ENCODE measurements around the gene CAND2. TPM values are rescaled to one million over a fixed set of nuclear protein-coding genes. Genes with fewer than 3 reads are reported as not detected.
"Not testable (repeated sequence)": the region's sequence is repeated elsewhere in the genome, so short reads cannot be mapped to it uniquely, and the experiment has no call there.

CAND2 gene
- total RNA-seq, 1 donor from 2014 or later: 16.8 TPM

GRCh38 chr3:12875857-12876836 lies 79.7 kb downstream of the CAND2 start:
- intact Hi-C loops (cut with DNase I): no loop called here
- peak; percentile 82 for ATAC-seq
- DNase-seq (ENCODE audit: low spot score): no peak

DNA sequence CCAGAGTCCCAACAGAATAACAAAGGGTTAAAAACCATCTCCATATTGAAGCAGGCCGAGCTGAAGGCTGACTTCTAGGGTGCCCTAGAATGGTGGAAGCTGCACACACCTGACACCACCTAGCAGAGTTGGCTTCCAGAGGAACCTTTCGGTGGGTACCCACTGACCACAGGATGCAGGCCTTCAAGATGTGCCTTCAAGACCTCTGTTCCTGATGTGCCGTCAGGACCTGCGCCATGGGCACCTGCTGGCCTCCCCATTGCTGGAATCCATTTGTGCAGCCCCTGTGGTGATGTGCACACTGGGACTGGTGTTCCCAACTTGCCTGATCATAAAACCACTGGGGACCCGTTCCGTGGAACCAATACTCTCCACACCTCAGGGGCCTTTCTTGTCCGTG lies 80.6 kb downstream of the CAND2 start:
- DNase-seq (ENCODE audit: low spot score): no peak
- intact Hi-C loops (cut with DNase I): no loop called here
- no peak for ATAC-seq

DNA sequence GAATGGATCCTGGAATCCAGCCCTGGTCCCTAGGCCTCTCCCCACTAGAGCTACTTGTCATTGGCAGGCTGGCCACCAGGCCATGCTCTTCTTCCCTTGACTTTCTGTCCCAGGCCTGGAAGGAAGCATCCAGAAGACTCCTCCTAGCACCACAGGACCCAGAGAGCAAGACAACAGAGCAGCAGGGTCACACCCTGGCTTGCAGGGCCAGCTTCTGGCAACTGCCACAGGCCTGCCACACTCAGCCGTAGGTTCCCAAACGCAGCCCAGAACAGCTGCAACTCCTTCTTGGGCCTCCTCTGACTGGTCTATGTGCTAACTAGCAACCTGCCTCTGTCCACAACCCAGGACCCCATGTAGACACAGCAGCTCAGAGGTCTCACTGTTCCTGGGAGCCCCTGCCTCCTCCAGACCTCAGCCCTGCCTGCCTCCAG lies 81.7 kb downstream of the CAND2 start:
- intact Hi-C loops (cut with DNase I): no loop called here
- no peak for DNase-seq (ENCODE audit: low spot score)
- ATAC-seq: no peak

DNA sequence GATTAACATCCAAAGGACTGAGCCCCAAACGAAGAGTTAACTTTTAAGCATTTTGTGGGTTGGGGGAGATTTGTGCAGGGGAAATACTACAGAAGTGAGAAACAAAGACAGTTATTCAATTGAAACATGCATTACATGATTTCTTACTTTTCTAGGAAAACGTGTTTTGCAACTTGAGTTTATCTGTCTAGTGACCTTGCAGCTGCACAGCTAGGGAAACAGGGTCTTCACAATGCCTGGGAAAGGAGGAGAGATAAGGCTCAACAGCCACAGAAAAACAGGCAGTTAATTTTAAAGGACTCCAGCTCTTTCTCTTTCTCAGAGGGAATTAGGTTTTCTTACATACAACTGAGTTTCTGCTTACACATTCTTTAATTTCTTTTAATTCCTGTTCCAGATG lies 82.3 kb downstream of the CAND2 start:
- ATAC-seq; intact Hi-C loops (cut with DNase I); DNase-seq (ENCODE audit: low spot score): not testable (repeated sequence)

- DNase-seq (ENCODE audit: low spot score): no peak
- no peak for ATAC-seq
- intact Hi-C loops (cut with DNase I): no loop called here
These were observed 82.8 kb downstream of the CAND2 start for GRCh38 chr3:12879191-12879815.

DNA sequence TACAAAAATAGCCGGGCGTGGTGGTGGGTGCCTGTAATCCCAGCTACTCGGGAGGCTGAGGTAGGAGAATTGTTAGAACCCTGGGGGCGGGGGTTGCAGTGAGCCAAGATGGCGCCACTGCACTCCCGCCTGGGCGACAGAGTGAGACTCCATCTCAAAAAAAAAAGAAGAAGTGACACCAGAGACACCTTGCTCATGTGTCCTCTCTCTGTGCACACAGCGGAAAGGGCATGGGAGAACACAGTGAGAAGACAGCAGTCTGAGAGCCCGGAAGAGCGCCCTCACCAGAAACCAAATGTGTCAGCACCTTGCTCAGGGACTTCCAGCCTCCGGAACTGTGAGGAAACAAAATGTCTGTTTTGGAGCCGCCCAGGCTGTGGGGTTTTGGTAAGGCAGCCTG lies 85.4 kb downstream of the CAND2 start:
- DNase-seq (ENCODE audit: low spot score); intact Hi-C loops (cut with DNase I); ATAC-seq: not testable (repeated sequence)

GRCh38 chr3:12882336-12883310 lies 86.1 kb downstream of the CAND2 start:
- ATAC-seq: no peak
- intact Hi-C loops (cut with DNase I): no loop called here
- no peak for DNase-seq (ENCODE audit: low spot score)

GRCh38 chr3:12884186-12884680 lies 87.8 kb downstream of the CAND2 start:
- no peak for DNase-seq (ENCODE audit: low spot score)
- intact Hi-C loops (cut with DNase I): no loop called here
- ATAC-seq: peak; percentile 50

Other genes starting within 250 kb of the CAND2 start
- 23.9 TPM for gene MKRN2, start 239.6 kb upstream of the CAND2 start, total RNA-seq
- gene RAF1, start 132.6 kb upstream of the CAND2 start, total RNA-seq: 90.5 TPM
- gene TMEM40, start 37.4 kb upstream of the CAND2 start, total RNA-seq: not detected
- 1,417 TPM for gene RPL32, start 44.9 kb downstream of the CAND2 start, total RNA-seq

Measured in sciatic nerve (tissue), 2 donors.